Activated CD4-positive, alpha-beta memory T cell treated with anti-CD3 and anti-CD28 coated beads for 36 hours (primary cell): ENCODE results near the gene COPA. TPM values are rescaled to one million over a fixed set of nuclear protein-coding genes. Genes with fewer than 3 reads are reported as not detected.
"Not testable (repeated sequence)": the region's sequence is repeated elsewhere in the genome, so short reads cannot be mapped to it uniquely, and the experiment has no call there.

ENCODE experiments used
- CTCF ChIA-PET: fragments of 350-600 bp; sonication (Branson Sonifier 250); formaldehyde crosslinking; loops from one replicate; lab custom pipeline; 2021; ENCODE audit warnings: antibody characterized with exemption, inconsistent platforms; lab: Charles Lee
- POLR2A ChIA-PET: fragments of 350-600 bp; sonication (Branson Sonifier 250); formaldehyde crosslinking; loops from one replicate; lab custom pipeline; 2021; ENCODE audit warnings: antibody characterized with exemption; lab: Charles Lee
- DNase-seq: peaks from one replicate; pipeline ENCODE4 v3.0.0-alpha.2; 2020
- H3K27ac Mint-ChIP-seq: one replicate; pipeline ENCODE4 v1.8.0; 2021; ENCODE audit warnings: mixed read lengths
- H3K27me3 Mint-ChIP-seq: one replicate; pipeline ENCODE4 v1.8.0; 2021; ENCODE audit warnings: mixed read lengths
- H3K36me3 Mint-ChIP-seq: one replicate; pipeline ENCODE4 v1.8.0; 2021; ENCODE audit warnings: mixed read lengths
- H3K4me1 Mint-ChIP-seq: one replicate; pipeline ENCODE4 v1.8.0; 2021; ENCODE audit warnings: low read depth, mixed read lengths
- H3K4me3 Mint-ChIP-seq: one replicate; pipeline ENCODE4 v1.8.0; 2021; ENCODE audit warnings: mild to moderate bottlenecking, mixed read lengths
- H3K9me3 Mint-ChIP-seq: one replicate; pipeline ENCODE4 v1.8.0; 2021; ENCODE audit warnings: mixed read lengths
- intact Hi-C: fragments of 100-400 bp; cut with micrococcal nuclease; formaldehyde crosslinking; loops from one replicate; pipeline ENCODE4 v1.15.1; 2023
- total RNA-seq, 2 experiments: library from RNA; stranded (reverse); gene quantifications; one replicate each; pipeline ENCODE4 v1.2.3, GENCODE V29; 2021

Gene COPA
- total RNA-seq = 100 to 1,000 TPM; 132 TPM

GRCh38 chr1:160342953-160343869 is at the start of gene COPA, which contains the start of gene NCSTN:
COPA (minus strand) TSS chr1:160343250; CDS start chr1:160343170, 80 bp downstream.
NCSTN (plus strand) TSS chr1:160343383; CDS start chr1:160343397, 14 bp downstream.
- peak within 1 kb of the TSS; percentile 93 for H3K4me3 Mint-ChIP-seq
- peaks cover 19% of the 10 kb centered on the region for H3K36me3 Mint-ChIP-seq
- H3K27ac Mint-ChIP-seq = peak within 1 kb of the TSS; percentile 93
- DNase-seq = peak; percentile 95
- CTCF ChIA-PET = interaction anchor here (0.6 to 2.2 kb wide), 4 partner anchors 12 to 264 kb away, joined by 3 to 7 read pairs (median 5); no protein-coding TSS in a partner anchor
- intact Hi-C loops = loop anchor here (1.0 to 5.0 kb wide), 4 partner anchors 56 to 264 kb away; partner anchors contain the start of genes DCAF8 and PEX19
- POLR2A ChIA-PET = interaction anchor here (0.6 kb wide), 1 partner anchor 175 kb away, joined by 6 read pairs; no protein-coding TSS in a partner anchor
- no peaks in the 10 kb centered on the region for H3K27me3 Mint-ChIP-seq
- no peaks in the 10 kb centered on the region for H3K9me3 Mint-ChIP-seq
- H3K4me1 Mint-ChIP-seq = peaks cover 41% of the 10 kb centered on the region

GRCh38 chr1:160388406-160388805 is 45.4 kb upstream of the COPA start:
- H3K36me3 Mint-ChIP-seq, POLR2A ChIA-PET, H3K27me3 Mint-ChIP-seq, H3K4me3 Mint-ChIP-seq, DNase-seq, H3K27ac Mint-ChIP-seq, H3K4me1 Mint-ChIP-seq, intact Hi-C loops, H3K9me3 Mint-ChIP-seq: not testable (repeated sequence)
- CTCF ChIA-PET = interaction anchor here (1.2 kb wide), 1 partner anchor 9 kb away, joined by 3 read pairs; no protein-coding TSS in a partner anchor

- ChIA-PET CTCF (interaction anchor here (1.2 kb wide), 1 partner anchor 9 kb away, joined by 5 read pairs; no protein-coding TSS in a partner anchor), POLR2A (interaction anchor here (0.7 kb wide), 1 partner anchor 137 kb away, joined by 4 read pairs; no protein-coding TSS in a partner anchor)
- H3K9me3 Mint-ChIP-seq, H3K27me3 Mint-ChIP-seq, H3K27ac Mint-ChIP-seq, H3K4me1 Mint-ChIP-seq, H3K36me3 Mint-ChIP-seq, DNase-seq, intact Hi-C loops, H3K4me3 Mint-ChIP-seq: not testable (repeated sequence)
These were observed 41.8 kb upstream of the COPA start for GRCh38 chr1:160384812-160385211.

- intact Hi-C loops = no loop called here
- H3K27me3 Mint-ChIP-seq = no peaks in the 10 kb centered on the region
These were observed 34.6 kb upstream of the COPA start for GRCh38 chr1:160377585-160378206.

GRCh38 chr1:160376525-160377131 is 33.6 kb upstream of the COPA start:
- Mint-ChIP-seq H3K4me1 (peaks cover 11% of the 10 kb centered on the region), H3K36me3 (no peaks in the 10 kb centered on the region), H3K4me3 (no peak overlapping the region), H3K9me3 (no peaks in the 10 kb centered on the region), H3K27me3 (no peaks in the 10 kb centered on the region), H3K27ac (no peak overlapping the region)
- ChIA-PET CTCF (interaction anchor here (0.6 to 10.2 kb wide), 49 partner anchors 9 to 437 kb away, joined by 3 to 111 read pairs (median 4); partner anchors contain the start of genes CASQ1, DCAF8 and PEX19), POLR2A (interaction anchor here (0.6 kb wide), 1 partner anchor 148 kb away, joined by 6 read pairs; no protein-coding TSS in a partner anchor)
- intact Hi-C loops = loop anchor here (1.0 kb wide), 2 partner anchors 183 to 275 kb away; no protein-coding TSS in a partner anchor
- DNase-seq = peak; percentile 33

More at GRCh38 chr1:160377585-160378206, 34.6 kb upstream of the COPA start:
- H3K36me3 Mint-ChIP-seq = no peaks in the 10 kb centered on the region
- DNase-seq = no peak
- POLR2A ChIA-PET = no interaction called here
- no peak overlapping the region for H3K4me3 Mint-ChIP-seq
- CTCF ChIA-PET = interaction anchor here (0.9 to 10.2 kb wide), 23 partner anchors 10 to 398 kb away, joined by 3 to 111 read pairs (median 4); partner anchors contain the start of gene CASQ1
- peaks cover 11% of the 10 kb centered on the region for H3K4me1 Mint-ChIP-seq
- H3K9me3 Mint-ChIP-seq = no peaks in the 10 kb centered on the region
- H3K27ac Mint-ChIP-seq = no peak overlapping the region

- peak; percentile 31 for DNase-seq
These were observed 32.9 kb upstream of the COPA start for GRCh38 chr1:160375788-160376524.

GRCh38 chr1:160374306-160375110 is 31.5 kb upstream of the COPA start:
- intact Hi-C loops = no loop called here
- CTCF ChIA-PET = interaction anchor here (2.7 to 10.2 kb wide), 3 partner anchors 21 to 90 kb away, joined by 7 to 111 read pairs (median 47); partner anchors contain the start of gene PEX19
- no peak overlapping the region for H3K27ac Mint-ChIP-seq
- DNase-seq = no peak
- H3K36me3 Mint-ChIP-seq = no peaks in the 10 kb centered on the region
- peaks cover 11% of the 10 kb centered on the region for H3K4me1 Mint-ChIP-seq
- POLR2A ChIA-PET = no interaction called here
- no peaks in the 10 kb centered on the region for H3K27me3 Mint-ChIP-seq
- no peaks in the 10 kb centered on the region for H3K9me3 Mint-ChIP-seq
- H3K4me3 Mint-ChIP-seq = no peak overlapping the region

More at GRCh38 chr1:160375788-160376524, 32.9 kb upstream of the COPA start:
- no peak overlapping the region for H3K4me3 Mint-ChIP-seq
- ChIA-PET CTCF (interaction anchor here (0.5 to 10.2 kb wide), 38 partner anchors 8 to 333 kb away, joined by 3 to 111 read pairs (median 4); partner anchors contain the start of genes CASQ1 and PEX19), POLR2A (interaction anchor here (0.6 kb wide), 1 partner anchor 147 kb away, joined by 6 read pairs; no protein-coding TSS in a partner anchor)
- no peaks in the 10 kb centered on the region for H3K27me3 Mint-ChIP-seq
- H3K36me3 Mint-ChIP-seq = no peaks in the 10 kb centered on the region
- H3K4me1 Mint-ChIP-seq = peaks cover 11% of the 10 kb centered on the region
- intact Hi-C loops = loop anchor here (1.0 kb wide), 2 partner anchors 183 to 275 kb away; no protein-coding TSS in a partner anchor
- H3K9me3 Mint-ChIP-seq = no peaks in the 10 kb centered on the region
- no peak overlapping the region for H3K27ac Mint-ChIP-seq

GRCh38 chr1:160373696-160374095 is 30.6 kb upstream of the COPA start:
- Mint-ChIP-seq H3K36me3 (no peaks in the 10 kb centered on the region), H3K4me3 (no peak overlapping the region), H3K27ac (no peak overlapping the region), H3K27me3 (no peaks in the 10 kb centered on the region), H3K9me3 (no peaks in the 10 kb centered on the region), H3K4me1 (peaks cover 11% of the 10 kb centered on the region)
- no peak for DNase-seq
- intact Hi-C loops = no loop called here
- POLR2A ChIA-PET = no interaction called here
- CTCF ChIA-PET = interaction anchor here (0.6 to 10.2 kb wide), 3 partner anchors 20 to 207 kb away, joined by 4 to 111 read pairs (median 47); no protein-coding TSS in a partner anchor

GRCh38 chr1:160371756-160372155 is 28.7 kb upstream of the COPA start:
- Mint-ChIP-seq H3K9me3 (no peaks in the 10 kb centered on the region), H3K36me3 (no peaks in the 10 kb centered on the region), H3K27me3 (no peaks in the 10 kb centered on the region), H3K4me1 (peaks cover 11% of the 10 kb centered on the region), H3K4me3 (no peak overlapping the region), H3K27ac (no peak overlapping the region)
- no peak for DNase-seq
- CTCF ChIA-PET = interaction anchor here (10.2 kb wide), 1 partner anchor 18 kb away, joined by 111 read pairs; no protein-coding TSS in a partner anchor
- intact Hi-C loops = no loop called here
- POLR2A ChIA-PET = no interaction called here

GRCh38 chr1:160371346-160371631 is 28.2 kb upstream of the COPA start:
- H3K27me3 Mint-ChIP-seq = no peaks in the 10 kb centered on the region
- no peak for DNase-seq
- no peak overlapping the region for H3K4me3 Mint-ChIP-seq
- peaks cover 9% of the 10 kb centered on the region for H3K4me1 Mint-ChIP-seq
- POLR2A ChIA-PET = no interaction called here
- H3K9me3 Mint-ChIP-seq = no peaks in the 10 kb centered on the region
- H3K36me3 Mint-ChIP-seq = no peaks in the 10 kb centered on the region
- no peak overlapping the region for H3K27ac Mint-ChIP-seq
- intact Hi-C loops = no loop called here
- CTCF ChIA-PET = no interaction called here
